PC-3 (cell line): ENCODE measurements around the gene SEPTIN8. TPM values are rescaled to one million over a fixed set of nuclear protein-coding genes. Genes with fewer than 3 reads are reported as not detected.

Experiments
- ATAC-seq: fragments of 200-7000 bp; cut with Tn5 transposase; 2 replicates; pipeline ENCODE4 v1.9.1; 2020; ENCODE audit warnings: mild to moderate bottlenecking, moderate library complexity
- BruUV-seq: library from RNA; stranded (reverse); fragments of 400-500 nt; replicated peaks from 2 replicates; lab custom pipeline; 2021; lab: Mats Ljungman, UMichigan
- CTCF ChIA-PET: fragments of 300-600 bp; sonication (Branson Sonifier 250); formaldehyde crosslinking; loops from one replicate; lab custom pipeline; 2022; ENCODE audit warnings: antibody characterized with exemption; lab: Charles Lee
- POLR2A ChIA-PET: fragments of 300-600 bp; sonication (Branson Sonifier 250); formaldehyde crosslinking; loops from one replicate; lab custom pipeline; 2022; ENCODE audit warnings: antibody characterized with exemption; ENCODE audit not compliant: unreplicated experiment; lab: Charles Lee
- DNase-seq: peaks from one replicate; pipeline ENCODE4 v3.0.0-alpha.2; 2015
- H2AFZ ChIP-seq: fragments of 300-600 bp; sonication (generic); 2 replicates; pipeline ENCODE4 v1.6.0; 2016; ENCODE audit warnings: antibody characterized with exemption, low read length
- H3F3A ChIP-seq: fragments of 300-600 bp; sonication (generic); one replicate; pipeline ENCODE4 v1.6.0; 2017; ENCODE audit warnings: antibody characterized with exemption, low read length, control low read depth, mild to moderate bottlenecking; ENCODE audit not compliant: unreplicated experiment
- H3K27ac ChIP-seq: fragments of 300-600 bp; sonication (generic); 2 replicates; pipeline ENCODE4 v1.5.1; 2016; ENCODE audit warnings: mild to moderate bottlenecking, low read length
- H3K27me3 ChIP-seq: fragments of 300-600 bp; sonication (generic); 2 replicates; pipeline ENCODE4 v1.6.1; 2016; ENCODE audit warnings: low read length, mixed read lengths
- H3K36me3 ChIP-seq: fragments of 300-600 bp; sonication (generic); 2 replicates; pipeline ENCODE4 v1.6.1; 2016; ENCODE audit warnings: low read depth, mixed run types, low read length, mixed read lengths
- H3K4me1 ChIP-seq: fragments of 300-600 bp; sonication (generic); 2 replicates; pipeline ENCODE4 v1.5.1; 2016; ENCODE audit warnings: low read length; ENCODE audit not compliant: insufficient read depth
- H3K4me2 ChIP-seq: fragments of 300-600 bp; sonication (generic); 2 replicates; pipeline ENCODE4 v1.6.0; 2016; ENCODE audit warnings: low read length
- H3K4me3 ChIP-seq: fragments of 300-600 bp; sonication (generic); 2 replicates; pipeline ENCODE4 v1.5.1; 2016; ENCODE audit warnings: mild to moderate bottlenecking, low read length, mixed read lengths
- H3K79me2 ChIP-seq: fragments of 300-600 bp; sonication (generic); 2 replicates; pipeline ENCODE4 v1.6.1; 2017; ENCODE audit warnings: low read length, mixed read lengths
- H3K9ac ChIP-seq: fragments of 300-600 bp; sonication (generic); 2 replicates; pipeline ENCODE4 v1.6.0; 2016; ENCODE audit warnings: mild to moderate bottlenecking, low read length
- H3K9me2 ChIP-seq: fragments of 300-600 bp; sonication (generic); replicated peaks from 2 replicates; pipeline ENCODE4 v1.6.1; 2016; ENCODE audit warnings: mixed run types, low read length, mixed read lengths
- H3K9me3 ChIP-seq: fragments of 300-600 bp; sonication (generic); 2 replicates; pipeline ENCODE4 v1.6.1; 2016; ENCODE audit warnings: low read length, mixed read lengths
- H4K20me1 ChIP-seq: fragments of 300-600 bp; sonication (generic); 2 replicates; pipeline ENCODE4 v1.6.1; 2016; ENCODE audit warnings: low read length, mixed read lengths
- CTCF ChIP-seq: fragments of 300-600 bp; sonication (generic); conservative IDR thresholded peaks from 2 replicates; pipeline ENCODE4 v1.5.1; 2017; ENCODE audit warnings: antibody characterized with exemption, low read depth, mild to moderate bottlenecking, low read length
- EZH2 ChIP-seq: fragments of 300-600 bp; sonication (generic); IDR thresholded peaks from one replicate; pipeline ENCODE4 v1.6.1; 2017; ENCODE audit warnings: antibody characterized with exemption, mild to moderate bottlenecking, low read length; ENCODE audit not compliant: unreplicated experiment
- EZH2phosphoT487 ChIP-seq: fragments of 300-600 bp; sonication (generic); IDR thresholded peaks from 2 replicates; pipeline ENCODE4 v1.6.1; 2018; ENCODE audit warnings: mild to moderate bottlenecking, antibody characterized with exemption, low read length, borderline replicate concordance
- intact Hi-C: fragments of 100-400 bp; cut with micrococcal nuclease; formaldehyde crosslinking; loops from 2 replicates; pipeline ENCODE4 v1.9.0; 2023
- total RNA-seq: library from RNA; depleted of rRNA; stranded (reverse); fragments of >200 nt; gene quantifications from 2 replicates; pipeline ENCODE4 v1.2.3, GENCODE V29; 2014

Gene SEPTIN8
- total RNA-seq, 1 experiment from 2014 or later, result 21.9 TPM

GRCh38 chr5:132739232-132739631, 37.8 kb downstream of the SEPTIN8 start:
- H3K9me3 ChIP-seq, result no peaks in the 10 kb centered on the region
- no peak overlapping the region for H3K4me2 ChIP-seq
- BruUV-seq, result no TSS peak
- H3K27ac ChIP-seq, result no peak overlapping the region
- intact Hi-C loops, result no loop called here
- H3K27me3 ChIP-seq, result no peaks in the 10 kb centered on the region
- H3F3A ChIP-seq, result no peaks in the 10 kb centered on the region
- H3K4me3 ChIP-seq, result no peak overlapping the region
- H3K79me2 ChIP-seq, result peaks cover 21% of the 10 kb centered on the region
- DNase-seq (no peak), ATAC-seq (no peak)
- H3K36me3 ChIP-seq, result no peaks in the 10 kb centered on the region
- POLR2A ChIA-PET, result no interaction called here
- no peaks in the 10 kb centered on the region for H3K9me2 ChIP-seq
- no peak overlapping the region for H2AFZ ChIP-seq
- CTCF ChIA-PET, result no interaction called here
- peaks cover 15% of the 10 kb centered on the region for H3K4me1 ChIP-seq
- H3K9ac ChIP-seq, result no peak overlapping the region
- TF ChIP-seq EZH2phosphoT487 (no peak), EZH2 (no peak), CTCF (no peak)
- H4K20me1 ChIP-seq, result no peaks in the 10 kb centered on the region

DNA sequence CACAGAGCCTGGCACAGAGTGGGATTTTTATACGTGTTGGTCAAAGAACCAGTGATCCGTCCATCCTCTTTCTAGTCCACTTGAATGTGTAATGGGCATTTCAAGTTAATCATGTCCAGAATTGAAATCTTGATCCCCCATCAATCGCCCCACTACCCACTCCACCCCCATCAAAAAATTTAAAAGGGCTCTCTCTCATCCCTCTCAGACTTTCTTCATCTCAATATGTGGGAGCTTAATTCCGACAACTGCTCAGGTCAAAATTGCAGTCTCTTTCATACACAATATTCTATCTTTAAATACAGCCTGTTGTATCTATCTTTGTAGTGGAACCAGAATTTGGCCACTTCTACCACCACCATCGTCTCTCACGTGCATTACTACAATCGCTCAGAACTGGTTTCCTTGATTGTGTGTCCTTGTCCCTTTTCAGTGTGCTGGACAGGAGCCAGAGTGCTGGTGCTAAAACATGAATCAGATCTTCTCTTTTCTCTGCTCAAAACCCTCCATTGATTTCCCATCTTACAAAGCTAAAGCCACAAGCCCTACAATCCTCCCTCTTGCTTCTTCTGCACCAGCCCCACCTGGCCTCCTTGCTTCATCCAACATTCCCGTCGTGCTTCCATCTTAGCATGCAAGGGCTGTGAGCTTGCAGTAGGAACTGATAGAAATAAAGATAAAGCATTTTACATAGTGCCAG, 38.9 kb downstream of the SEPTIN8 start:
- Histone ChIP-seq H3K4me1 (peaks cover 15% of the 10 kb centered on the region), H3K27me3 (no peaks in the 10 kb centered on the region), H3K79me2 (peaks cover 21% of the 10 kb centered on the region), H3K9me2 (no peaks in the 10 kb centered on the region), H3K9me3 (no peaks in the 10 kb centered on the region), H2AFZ (peak overlapping the region; percentile 89), H3K36me3 (no peaks in the 10 kb centered on the region), H3K4me2 (peak overlapping the region; percentile 97), H3K27ac (no peak overlapping the region), H4K20me1 (no peaks in the 10 kb centered on the region), H3K9ac (0 out of 2 replicates have a peak overlapping the region, but pooled peaks have one; percentile 37), H3K4me3 (peak overlapping the region; percentile 87; the same call in 1 of the 2 replicates), H3F3A (no peaks in the 10 kb centered on the region)
- no TSS peak for BruUV-seq
- intact Hi-C loops, result no loop called here
- no peak for ATAC-seq
- ChIA-PET CTCF (interaction anchor here (0.6 kb wide), 1 partner anchor 18 kb away, joined by 3 read pairs; no protein-coding TSS in a partner anchor), POLR2A (no interaction called here)
- TF ChIP-seq EZH2 (no peak), EZH2phosphoT487 (no peak), CTCF (no peak)
- no peak for DNase-seq
